ENCODE results near the gene CFAP206. TPM values are rescaled to one million over a fixed set of nuclear protein-coding genes. Genes with fewer than 3 reads are reported as not detected.

CFAP206 gene
- total and polyA plus RNA-seq, 2 donors = 0.24 to 1.3 TPM

DNA sequence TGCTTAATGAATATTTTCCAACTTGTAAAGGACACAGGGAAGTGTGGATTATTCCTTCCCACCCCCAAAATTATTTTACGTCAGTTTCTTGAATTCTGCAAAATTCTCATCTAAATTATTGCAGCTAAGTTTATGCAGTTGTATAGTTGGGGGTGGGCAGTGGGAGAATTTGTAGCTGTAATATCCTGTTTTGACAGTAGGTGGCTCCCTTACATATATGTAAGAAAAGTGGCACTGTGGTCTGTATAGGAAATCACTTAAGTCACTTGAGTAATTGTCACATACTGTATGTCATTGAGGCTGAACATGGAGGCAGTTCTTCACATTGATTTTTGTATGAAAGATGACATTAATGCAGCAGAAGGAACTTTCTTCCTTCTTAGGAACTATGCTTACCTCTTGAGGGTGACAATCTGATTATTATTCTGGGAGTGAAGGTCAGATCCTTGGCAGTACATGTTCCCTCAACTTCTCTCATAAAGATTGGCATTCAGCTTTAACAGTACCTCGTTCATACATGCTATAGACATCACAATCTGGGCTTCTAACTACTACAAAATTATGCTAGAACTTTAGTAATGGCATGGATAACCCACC, 14.6 kb upstream of the CFAP206 start:
- no peak for DNase-seq (ENCODE audit: extremely low spot score)
- 2% methylated on average over 2 of the region's 2 CpGs for WGBS
- Histone ChIP-seq H3K36me3 (ENCODE audit: insufficient read depth) (no peaks in the 10 kb centered on the region), H3K27ac (ENCODE audit: low read depth) (no peak overlapping the region), H3K4me1 (ENCODE audit: insufficient read depth) (no peaks in the 10 kb centered on the region), H3K4me3 (ENCODE audit: low read depth, low read length) (no peak overlapping the region)

DNA sequence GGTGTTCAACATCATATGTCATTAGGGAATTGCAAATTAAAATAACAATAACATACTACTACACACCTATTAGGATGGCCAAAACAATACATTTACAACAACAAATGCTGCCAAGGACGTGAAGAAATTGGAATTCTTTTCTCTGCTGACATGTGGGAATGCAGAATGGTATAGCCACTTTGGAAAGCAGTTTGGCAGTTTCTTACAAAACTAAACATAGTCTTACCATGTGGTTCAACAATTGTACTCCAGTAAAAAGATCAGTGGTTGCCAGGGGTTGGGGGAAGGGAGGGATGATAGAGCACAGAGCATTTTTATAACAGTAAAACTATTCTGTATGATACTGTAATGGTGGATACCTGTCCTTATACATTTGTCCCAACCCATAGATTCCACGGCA, 12.3 kb upstream of the CFAP206 start:
- no peaks in the 10 kb centered on the region for H3K36me3 ChIP-seq (ENCODE audit: insufficient read depth)
- WGBS = 71% methylated on average over 2 of the region's 2 CpGs
- no peak for DNase-seq (ENCODE audit: extremely low spot score)
- no peak overlapping the region for H3K27ac ChIP-seq (ENCODE audit: low read depth)
- H3K4me3 ChIP-seq (ENCODE audit: low read depth, low read length) = no peak overlapping the region
- no peaks in the 10 kb centered on the region for H3K4me1 ChIP-seq (ENCODE audit: insufficient read depth)

- WGBS = 83% methylated on average over 10 of the region's 10 CpGs
- Histone ChIP-seq H3K4me3 (ENCODE audit: low read depth, low read length) (no peak overlapping the region), H3K4me1 (ENCODE audit: insufficient read depth) (no peaks in the 10 kb centered on the region), H3K36me3 (ENCODE audit: insufficient read depth) (no peaks in the 10 kb centered on the region), H3K27ac (ENCODE audit: low read depth) (no peak overlapping the region)
- DNase-seq (ENCODE audit: extremely low spot score) = no peak
Observed at GRCh38 chr6:87396595-87397392, 11.0 kb upstream of the CFAP206 start.

GRCh38 chr6:87397656-87398055, 10.1 kb upstream of the CFAP206 start:
- no peaks in the 10 kb centered on the region for H3K36me3 ChIP-seq (ENCODE audit: insufficient read depth)
- H3K4me3 ChIP-seq (ENCODE audit: low read depth, low read length) = no peak overlapping the region
- DNase-seq (ENCODE audit: extremely low spot score) = no peak
- 50% methylated on average over 1 of the region's 1 CpG for WGBS
- H3K4me1 ChIP-seq (ENCODE audit: insufficient read depth) = no peaks in the 10 kb centered on the region
- no peak overlapping the region for H3K27ac ChIP-seq (ENCODE audit: low read depth)

- DNase-seq (ENCODE audit: extremely low spot score) = no peak
- Histone ChIP-seq H3K4me1 (ENCODE audit: insufficient read depth) (no peaks in the 10 kb centered on the region), H3K36me3 (ENCODE audit: insufficient read depth) (no peaks in the 10 kb centered on the region), H3K4me3 (ENCODE audit: low read depth, low read length) (no peak overlapping the region), H3K27ac (ENCODE audit: low read depth) (no peak overlapping the region)
- WGBS = 69% methylated on average over 3 of the region's 3 CpGs
Observed at GRCh38 chr6:87401832-87402231, 5.9 kb upstream of the CFAP206 start.

- Histone ChIP-seq H3K36me3 (ENCODE audit: insufficient read depth) (no peaks in the 10 kb centered on the region), H3K27ac (ENCODE audit: low read depth) (no peak overlapping the region), H3K4me1 (ENCODE audit: insufficient read depth) (no peaks in the 10 kb centered on the region), H3K4me3 (ENCODE audit: low read depth, low read length) (peak overlapping the region; percentile 62)
- DNase-seq (ENCODE audit: extremely low spot score) = no peak
- under 1% methylated on average over 10 of the region's 10 CpGs for WGBS
Observed at GRCh38 chr6:87407561-87407900, 241 bp upstream of the CFAP206 start.

DNA sequence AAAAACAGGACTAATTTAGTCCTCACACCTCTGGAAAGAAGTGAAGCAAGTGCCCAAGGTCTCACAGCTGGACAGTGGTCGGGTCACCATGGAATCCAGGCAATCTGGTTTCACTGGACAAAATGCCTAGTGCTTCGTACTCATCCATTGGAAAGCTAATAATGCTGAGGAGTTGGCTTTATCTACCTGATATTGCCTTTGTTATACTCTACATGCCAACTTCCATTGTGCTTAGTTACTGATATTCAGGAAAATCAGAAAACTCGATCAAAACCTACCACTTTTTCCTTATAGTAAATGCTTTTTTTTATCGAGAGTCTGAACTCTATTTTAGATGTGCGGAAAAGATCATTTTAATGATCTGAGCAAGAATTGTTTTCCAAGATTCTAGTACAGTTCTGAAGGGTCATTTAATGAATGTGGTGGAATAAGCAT, 966 bp downstream of the CFAP206 start:
- 35% methylated on average over 5 of the region's 5 CpGs for WGBS
- no peaks in the 10 kb centered on the region for H3K4me1 ChIP-seq (ENCODE audit: insufficient read depth)
- peak overlapping the region; percentile 68 for H3K27ac ChIP-seq (ENCODE audit: low read depth)
- H3K4me3 ChIP-seq (ENCODE audit: low read depth, low read length) = peak overlapping the region; percentile 62
- no peak for DNase-seq (ENCODE audit: extremely low spot score)
- no peaks in the 10 kb centered on the region for H3K36me3 ChIP-seq (ENCODE audit: insufficient read depth)

DNA sequence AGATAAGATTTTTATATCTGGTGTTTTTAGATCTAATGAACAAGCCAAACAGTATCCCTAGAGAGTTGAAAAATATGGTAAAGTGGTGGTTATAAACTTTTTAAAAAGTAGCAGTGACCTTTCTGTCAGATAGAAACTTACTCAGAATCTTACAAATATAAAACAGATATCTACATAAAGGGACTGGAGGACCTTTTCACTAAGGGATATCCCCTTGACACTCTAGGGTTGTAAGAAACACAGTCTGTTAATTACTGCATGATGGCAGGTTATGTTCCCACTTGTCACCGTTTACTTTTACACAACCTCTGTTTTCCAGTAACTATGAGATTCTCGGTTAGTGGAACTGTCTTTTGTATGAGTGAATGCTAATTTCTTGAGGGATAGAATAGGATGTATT, 11.5 kb downstream of the CFAP206 start:
- no peak for DNase-seq (ENCODE audit: extremely low spot score)
- Histone ChIP-seq H3K4me3 (ENCODE audit: low read depth, low read length) (no peak overlapping the region), H3K4me1 (ENCODE audit: insufficient read depth) (no peaks in the 10 kb centered on the region), H3K36me3 (ENCODE audit: insufficient read depth) (no peaks in the 10 kb centered on the region), H3K27ac (ENCODE audit: low read depth) (no peak overlapping the region)
- WGBS = 82% methylated on average over 2 of the region's 2 CpGs

GRCh38 chr6:87420360-87420759, 12.6 kb downstream of the CFAP206 start:
- 91% methylated on average over 5 of the region's 5 CpGs for WGBS
- Histone ChIP-seq H3K4me3 (ENCODE audit: low read depth, low read length) (no peak overlapping the region), H3K4me1 (ENCODE audit: insufficient read depth) (no peaks in the 10 kb centered on the region), H3K36me3 (ENCODE audit: insufficient read depth) (no peaks in the 10 kb centered on the region), H3K27ac (ENCODE audit: low read depth) (no peak overlapping the region)
- DNase-seq (ENCODE audit: extremely low spot score) = no peak

DNA sequence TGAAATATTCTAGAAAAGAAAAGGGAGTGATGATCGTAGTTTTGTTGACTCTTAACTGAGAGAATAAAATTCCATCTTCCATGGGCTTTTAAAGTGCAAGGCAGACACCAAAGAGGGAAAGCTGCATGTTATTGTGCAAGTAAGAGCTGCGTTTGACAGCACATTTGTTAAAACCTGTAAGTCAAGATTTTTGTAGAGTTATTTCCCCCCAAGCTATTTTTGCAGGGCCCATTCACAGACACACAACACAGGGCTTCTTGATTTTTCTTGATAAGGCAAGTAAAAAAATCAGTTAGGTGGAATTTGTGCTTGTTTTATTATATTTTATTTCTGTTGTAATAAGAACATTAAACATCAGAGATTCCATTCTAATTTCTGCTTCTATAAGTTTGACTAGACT, 13.8 kb downstream of the CFAP206 start:
- peak; percentile 48 for DNase-seq (ENCODE audit: extremely low spot score)
- no peak overlapping the region for H3K4me3 ChIP-seq (ENCODE audit: low read depth, low read length)
- WGBS = 57% methylated on average over 2 of the region's 2 CpGs
- H3K36me3 ChIP-seq (ENCODE audit: insufficient read depth) = no peaks in the 10 kb centered on the region
- H3K4me1 ChIP-seq (ENCODE audit: insufficient read depth) = no peaks in the 10 kb centered on the region
- H3K27ac ChIP-seq (ENCODE audit: low read depth) = no peak overlapping the region

DNA sequence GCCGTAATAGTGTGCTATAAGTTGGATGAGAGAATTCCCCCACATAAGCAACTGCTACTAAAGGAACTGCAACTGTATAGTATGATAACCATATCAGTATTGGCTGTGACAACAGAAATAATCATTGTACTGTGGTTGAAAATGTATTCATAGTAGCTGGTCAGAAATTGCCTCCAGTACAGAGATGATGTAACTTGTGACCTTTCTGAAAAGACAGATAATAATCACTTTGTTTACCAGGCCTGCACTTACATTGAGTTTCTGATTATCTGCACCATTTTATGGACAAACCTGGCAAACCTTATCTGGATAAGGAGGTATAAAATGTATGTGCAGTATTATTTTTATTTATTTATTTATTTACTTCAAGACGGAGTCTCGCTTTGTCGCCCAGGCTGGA, 19.0 kb downstream of the CFAP206 start:
- no peak for DNase-seq (ENCODE audit: extremely low spot score)
- Histone ChIP-seq H3K36me3 (ENCODE audit: insufficient read depth) (no peaks in the 10 kb centered on the region), H3K4me3 (ENCODE audit: low read depth, low read length) (no peak overlapping the region), H3K27ac (ENCODE audit: low read depth) (no peak overlapping the region), H3K4me1 (ENCODE audit: insufficient read depth) (no peaks in the 10 kb centered on the region)
- 97% methylated on average over 4 of the region's 4 CpGs for WGBS

- DNase-seq (ENCODE audit: extremely low spot score) = no peak
- H3K36me3 ChIP-seq (ENCODE audit: insufficient read depth) = no peaks in the 10 kb centered on the region
- no peak overlapping the region for H3K27ac ChIP-seq (ENCODE audit: low read depth)
- H3K4me3 ChIP-seq (ENCODE audit: low read depth, low read length) = no peak overlapping the region
- 60% methylated on average over 3 of the region's 3 CpGs for WGBS
- H3K4me1 ChIP-seq (ENCODE audit: insufficient read depth) = no peaks in the 10 kb centered on the region
Observed at GRCh38 chr6:87430499-87430898, 22.7 kb downstream of the CFAP206 start.

GRCh38 chr6:87431263-87431662, 23.5 kb downstream of the CFAP206 start:
- Histone ChIP-seq H3K27ac (ENCODE audit: low read depth) (no peak overlapping the region), H3K36me3 (ENCODE audit: insufficient read depth) (no peaks in the 10 kb centered on the region), H3K4me3 (ENCODE audit: low read depth, low read length) (no peak overlapping the region), H3K4me1 (ENCODE audit: insufficient read depth) (no peaks in the 10 kb centered on the region)
- no peak for DNase-seq (ENCODE audit: extremely low spot score)
- WGBS = 83% methylated on average over 5 of the region's 5 CpGs

DNA sequence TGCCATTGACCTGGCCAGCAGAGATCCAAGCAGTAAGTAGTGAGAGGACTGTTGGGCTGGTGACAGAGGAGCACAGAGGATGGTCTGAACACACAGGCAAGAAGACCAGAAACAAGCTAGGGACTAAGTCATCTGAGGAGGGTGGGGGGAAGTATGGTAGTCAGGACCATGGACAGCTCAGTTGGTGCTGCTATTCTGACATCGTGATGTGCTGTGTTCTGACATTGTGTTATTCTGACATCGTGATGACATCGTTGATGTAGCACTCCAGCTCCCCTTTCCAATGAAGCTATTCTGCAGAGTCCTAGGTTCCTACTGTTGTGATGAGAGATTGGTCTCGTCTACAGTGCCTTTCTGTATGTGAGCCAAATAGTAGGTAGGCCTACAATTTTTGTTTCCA, 28.7 kb downstream of the CFAP206 start:
- DNase-seq (ENCODE audit: extremely low spot score) = no peak
- no peaks in the 10 kb centered on the region for H3K36me3 ChIP-seq (ENCODE audit: insufficient read depth)
- WGBS = 9% methylated on average over 4 of the region's 4 CpGs
- no peak overlapping the region for H3K27ac ChIP-seq (ENCODE audit: low read depth)
- H3K4me1 ChIP-seq (ENCODE audit: insufficient read depth) = no peaks in the 10 kb centered on the region
- H3K4me3 ChIP-seq (ENCODE audit: low read depth, low read length) = no peak overlapping the region

Measured in urinary bladder (tissue), 4 donors.